Islet of Langerhans (tissue), 1 donor: Measurements from ENCODE around the gene IL4.

Source experiments
- FAIRE-seq: peaks from one replicate; lab custom pipeline; 2011; peaks lifted over from hg19 to GRCh38; lab: Jason Lieb, UNC

Gene IL4

GRCh38 chr5:132704875-132705274 is 31.1 kb downstream of the IL4 start:
- FAIRE-seq = peak; percentile 30

- no peak for FAIRE-seq
Measured at GRCh38 chr5:132708645-132709044, 34.9 kb downstream of the IL4 start.

- FAIRE-seq = peak; percentile 60
Measured at GRCh38 chr5:132714456-132715307, 40.9 kb downstream of the IL4 start.

- no peak for FAIRE-seq
Measured at GRCh38 chr5:132718544-132719312, 44.9 kb downstream of the IL4 start.

- no peak for FAIRE-seq
Measured at GRCh38 chr5:132725745-132726144, 52.0 kb downstream of the IL4 start.

- FAIRE-seq = no peak
Measured at GRCh38 chr5:132729896-132730295, 56.1 kb downstream of the IL4 start.
